Liver (tissue), 3 donors: ENCODE results near the gene USH1G.

Source experiments
- ATF3 ChIP-seq: IDR thresholded peaks from 2 replicates; pipeline ENCODE4 v1.6.1; 2016; ENCODE audit warnings: antibody characterized with exemption
- CTCF ChIP-seq: fragments of 150-350 bp; IDR thresholded peaks from 2 replicates; pipeline ENCODE4 v1.5.1; 2017; ENCODE audit warnings: improper control_type of control experiment, low read depth, low read length; ENCODE audit not compliant: missing input control
- EGR1 ChIP-seq, 2 donors: IDR thresholded peaks; 2 replicates each; pipeline ENCODE4 v1.6.1; 2016 to 2018; ENCODE audit warnings: antibody characterized with exemption in 2 of 2, low read depth in 2 of 2
- GABPA ChIP-seq, 2 donors: IDR thresholded peaks in 1 of 2; conservative IDR thresholded peaks in 1 of 2; 2 replicates each; pipeline ENCODE4 v1.6.1; 2016; ENCODE audit warnings: antibody characterized with exemption in 2 of 2, mild to moderate bottlenecking in 1 of 2, moderate library complexity in 1 of 2
- MAX ChIP-seq: IDR thresholded peaks from 2 replicates; pipeline ENCODE4 v1.6.1; 2016; ENCODE audit warnings: antibody characterized with exemption
- NR2F2 ChIP-seq: IDR thresholded peaks from 2 replicates; pipeline ENCODE4 v1.6.1; 2016; ENCODE audit warnings: antibody characterized with exemption
- RAD21 ChIP-seq, 2 donors: IDR thresholded peaks; 2 replicates each; pipeline ENCODE4 v1.6.1; 2016; ENCODE audit warnings: antibody characterized with exemption in 2 of 2, mild to moderate bottlenecking in 2 of 2
- REST ChIP-seq: IDR thresholded peaks from 2 replicates; pipeline ENCODE4 v1.6.1; 2016; ENCODE audit warnings: antibody characterized with exemption, mild to moderate bottlenecking
- RXRA ChIP-seq, 2 donors: IDR thresholded peaks; 2 replicates each; pipeline ENCODE4 v1.6.1; 2017 to 2018; ENCODE audit warnings: antibody characterized with exemption in 2 of 2, mild to moderate bottlenecking in 1 of 2
- SP1 ChIP-seq: IDR thresholded peaks from 2 replicates; pipeline ENCODE4 v1.6.1; 2018; ENCODE audit warnings: antibody characterized with exemption, mild to moderate bottlenecking
- TAF1 ChIP-seq: conservative IDR thresholded peaks from 2 replicates; pipeline ENCODE4 v1.6.1; 2016; ENCODE audit warnings: antibody characterized with exemption, mild to moderate bottlenecking
- ZBTB33 ChIP-seq: IDR thresholded peaks from 2 replicates; pipeline ENCODE4 v1.6.1; 2016; ENCODE audit warnings: antibody characterized with exemption
- donor health status: healthy.
- donor health status: healthy.

GRCh38 chr17:74918906-74919305 is 4.1 kb downstream of the USH1G start:
- TF ChIP-seq CTCF (no peak), RAD21 (IDR thresholded peaks at IDR 0.05) (no peak), SP1 (no peak), ZBTB33 (no peak), MAX (no peak), EGR1 (IDR thresholded peaks at IDR 0.05; ENCODE audit: low read depth in 2 of 2) (no peak), RXRA (IDR thresholded peaks at IDR 0.05) (no peak), NR2F2 (no peak), ATF3 (no peak), REST (no peak), GABPA (IDR thresholded peaks at IDR 0.05 in 1 of 2, conservative IDR thresholded peaks at IDR 0.05 in 1 of 2) (no peak), TAF1 (no peak)
